ENCODE data around the gene HAUS7.

The HAUS7 gene

GRCh38 chrX:153435845-153436244, 34.5 kb downstream of the HAUS7 start:
- DNase-seq (ENCODE audit: low read depth), result no peak

GRCh38 chrX:153434801-153435200, 35.6 kb downstream of the HAUS7 start:
- no peak for DNase-seq (ENCODE audit: low read depth)

- no peak for DNase-seq (ENCODE audit: low read depth)
Measured at GRCh38 chrX:153433781-153434285, 36.5 kb downstream of the HAUS7 start.

- no peak for DNase-seq (ENCODE audit: low read depth)
Measured at GRCh38 chrX:153433161-153433680, 37.2 kb downstream of the HAUS7 start.

GRCh38 chrX:153430796-153431195, 39.6 kb downstream of the HAUS7 start:
- no peak for DNase-seq (ENCODE audit: low read depth)

GRCh38 chrX:153426204-153426603, 44.2 kb downstream of the HAUS7 start:
- DNase-seq (ENCODE audit: low read depth), result no peak

- DNase-seq (ENCODE audit: low read depth), result no peak
Measured at GRCh38 chrX:153423652-153424051, 46.7 kb downstream of the HAUS7 start.

- no peak for DNase-seq (ENCODE audit: low read depth)
Measured at GRCh38 chrX:153421856-153422255, 48.5 kb downstream of the HAUS7 start.

- DNase-seq (ENCODE audit: low read depth), result no peak
Measured at GRCh38 chrX:153420851-153421599, 49.4 kb downstream of the HAUS7 start.

GRCh38 chrX:153417637-153418036, 52.7 kb downstream of the HAUS7 start:
- DNase-seq (ENCODE audit: low read depth), result no peak

- DNase-seq (ENCODE audit: low read depth), result no peak
Measured at GRCh38 chrX:153416781-153417450, 53.5 kb downstream of the HAUS7 start.

GRCh38 chrX:153414856-153415510, 55.4 kb downstream of the HAUS7 start:
- no peak for DNase-seq (ENCODE audit: low read depth)

- no peak for DNase-seq (ENCODE audit: low read depth)
Measured at GRCh38 chrX:153413731-153414130, 56.6 kb downstream of the HAUS7 start.

- no peak for DNase-seq (ENCODE audit: low read depth)
Measured at GRCh38 chrX:153412746-153413720, 57.3 kb downstream of the HAUS7 start.

GRCh38 chrX:153411988-153412574, 58.3 kb downstream of the HAUS7 start:
- DNase-seq (ENCODE audit: low read depth), result no peak

- no peak for DNase-seq (ENCODE audit: low read depth)
Measured at GRCh38 chrX:153411255-153411987, 59.0 kb downstream of the HAUS7 start, which contains the start of gene ZFP92. TSS of gene ZFP92 (plus strand) at chrX:153411472. CDS start at chrX:153418323, 6,851 bp downstream.

GRCh38 chrX:153410888-153411254, 59.5 kb downstream of the HAUS7 start:
- no peak for DNase-seq (ENCODE audit: low read depth)

GRCh38 chrX:153410373-153410772, 60.0 kb downstream of the HAUS7 start:
- no peak for DNase-seq (ENCODE audit: low read depth)

- no peak for DNase-seq (ENCODE audit: low read depth)
Measured at GRCh38 chrX:153409414-153410101, 60.8 kb downstream of the HAUS7 start.

- DNase-seq (ENCODE audit: low read depth), result no peak
Measured at GRCh38 chrX:153408871-153409351, 61.5 kb downstream of the HAUS7 start.
